Fibroblast of lung (primary cell): ENCODE data around the gene GRB10. TPM values are rescaled to one million over a fixed set of nuclear protein-coding genes. Genes with fewer than 3 reads are reported as not detected.

ENCODE experiments used
- DNase-seq, 2 donors: peaks; one replicate each; pipeline versions ENCODE4 v3.0.0 to v3.0.0-alpha.2; 2010; ENCODE audit warnings: low read depth in 2 of 2
- H2AFZ ChIP-seq: 2 replicates; pipeline ENCODE4 v1.5.1; 2012; ENCODE audit warnings: low read length, control low read depth, inconsistent platforms
- H3K27ac ChIP-seq: 2 replicates; pipeline ENCODE4 v1.5.1; 2011; ENCODE audit warnings: low read length, control low read depth; ENCODE audit not compliant: insufficient read depth
- H3K27me3 ChIP-seq: 2 replicates; pipeline ENCODE4 v1.5.1; 2011; ENCODE audit warnings: mild to moderate bottlenecking, low read length; ENCODE audit not compliant: control insufficient read depth, insufficient read depth
- H3K36me3 ChIP-seq: 2 replicates; pipeline ENCODE4 v1.5.1; 2011; ENCODE audit warnings: low read length; ENCODE audit not compliant: control insufficient read depth, insufficient read depth
- H3K4me1 ChIP-seq: 2 replicates; pipeline ENCODE4 v1.5.1; 2011; ENCODE audit warnings: low read length; ENCODE audit not compliant: control insufficient read depth, insufficient read depth; ENCODE audit errors: extremely low read depth
- H3K4me2 ChIP-seq: 2 replicates; pipeline ENCODE4 v1.5.1; 2011; ENCODE audit warnings: low read length, control low read depth; ENCODE audit not compliant: insufficient read depth; ENCODE audit errors: extremely low read depth
- H3K4me3 ChIP-seq, 4 experiments: fragments of 200-600 bp in 1 of 4; sonication (generic) in 1 of 4; replicated peaks in 1 of 4; 2 replicates each; pipeline ENCODE4 v1.5.1; 2011 to 2016; ENCODE audit warnings: low read length in 4 of 4, low read depth in 3 of 4, mild to moderate bottlenecking in 3 of 4, control low read depth in 2 of 4, inconsistent platforms in 1 of 4, mixed read lengths in 1 of 4; ENCODE audit not compliant: insufficient read depth in 1 of 4; ENCODE audit errors: control extremely low read depth in 1 of 4
- H3K79me2 ChIP-seq: 2 replicates; pipeline ENCODE4 v1.5.1; 2012; ENCODE audit warnings: mild to moderate bottlenecking, low read length, inconsistent platforms; ENCODE audit not compliant: control insufficient read depth, insufficient read depth
- H3K9ac ChIP-seq: 2 replicates; pipeline ENCODE4 v1.5.1; 2011; ENCODE audit warnings: mild to moderate bottlenecking, low read length, control low read depth; ENCODE audit not compliant: insufficient read depth
- H3K9me3 ChIP-seq: 2 replicates; pipeline ENCODE4 v1.5.1; 2012; ENCODE audit warnings: low read depth, low read length; ENCODE audit not compliant: control insufficient read depth, insufficient read depth
- H4K20me1 ChIP-seq: 2 replicates; pipeline ENCODE4 v1.5.1; 2011; ENCODE audit warnings: low read length; ENCODE audit not compliant: control insufficient read depth, insufficient read depth; ENCODE audit errors: extremely low read depth
- EZH2 ChIP-seq: IDR thresholded peaks from 2 replicates; pipeline ENCODE4 v1.5.1; 2012; ENCODE audit warnings: low read length, control low read depth, mild to moderate bottlenecking; ENCODE audit errors: missing control alignments
- polyA plus RNA-seq, 2 donors: library from polyadenylated mRNA; depleted of rRNA in 1 of 2; stranded (reverse) in 1 of 2; unstranded in 1 of 2; fragments of >200 nt; gene quantifications; 2 replicates each; pipeline ENCODE4 v1.2.1, GENCODE V29; 2011 to 2012; ENCODE audit warnings: missing spikeins in 1 of 2
- total RNA-seq: library from RNA; depleted of rRNA; stranded (reverse); fragments of >200 nt; gene quantifications from 2 replicates; pipeline ENCODE4 v1.2.1, GENCODE V29; 2014
- TF ChIP-seq, protein P1 (sequence below), 2 donors: IDR thresholded peaks in 1 of 2; conservative IDR thresholded peaks in 1 of 2; 1 replicate in 1 of 2; 2 replicates in 1 of 2; pipeline ENCODE4 v1.5.1; 2011 to 2012; ENCODE audit warnings: low read length in 2 of 2, control low read depth in 1 of 2, inconsistent platforms in 1 of 2, low read depth in 1 of 2, mild to moderate bottlenecking in 1 of 2

GRB10 gene
- total and polyA plus RNA-seq, 2 donors (not counting 1 experiment from before 2014, with no cell fraction given): 11.1 to 64.1 TPM

DNA sequence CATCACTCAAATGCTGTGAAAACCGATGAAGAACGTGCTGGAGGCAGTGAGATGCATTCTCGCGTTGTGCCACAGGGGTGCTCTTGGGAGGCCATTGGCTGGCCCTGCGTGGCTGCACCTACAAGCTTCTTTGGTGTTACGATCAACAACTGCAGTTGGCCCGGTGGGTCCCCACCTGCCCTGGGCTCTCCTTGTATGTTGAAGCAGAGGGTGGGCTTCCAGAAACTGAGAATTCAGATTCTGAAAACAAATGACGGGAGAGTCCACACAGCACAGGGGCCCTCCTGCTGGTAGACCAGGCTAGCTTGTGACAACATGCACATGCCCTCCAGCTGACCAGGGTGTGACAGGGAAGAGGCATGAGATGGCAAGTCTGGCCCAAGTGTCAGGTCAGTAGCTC is 193.8 kb downstream of the GRB10 start:
- TF ChIP-seq, protein P1, sequence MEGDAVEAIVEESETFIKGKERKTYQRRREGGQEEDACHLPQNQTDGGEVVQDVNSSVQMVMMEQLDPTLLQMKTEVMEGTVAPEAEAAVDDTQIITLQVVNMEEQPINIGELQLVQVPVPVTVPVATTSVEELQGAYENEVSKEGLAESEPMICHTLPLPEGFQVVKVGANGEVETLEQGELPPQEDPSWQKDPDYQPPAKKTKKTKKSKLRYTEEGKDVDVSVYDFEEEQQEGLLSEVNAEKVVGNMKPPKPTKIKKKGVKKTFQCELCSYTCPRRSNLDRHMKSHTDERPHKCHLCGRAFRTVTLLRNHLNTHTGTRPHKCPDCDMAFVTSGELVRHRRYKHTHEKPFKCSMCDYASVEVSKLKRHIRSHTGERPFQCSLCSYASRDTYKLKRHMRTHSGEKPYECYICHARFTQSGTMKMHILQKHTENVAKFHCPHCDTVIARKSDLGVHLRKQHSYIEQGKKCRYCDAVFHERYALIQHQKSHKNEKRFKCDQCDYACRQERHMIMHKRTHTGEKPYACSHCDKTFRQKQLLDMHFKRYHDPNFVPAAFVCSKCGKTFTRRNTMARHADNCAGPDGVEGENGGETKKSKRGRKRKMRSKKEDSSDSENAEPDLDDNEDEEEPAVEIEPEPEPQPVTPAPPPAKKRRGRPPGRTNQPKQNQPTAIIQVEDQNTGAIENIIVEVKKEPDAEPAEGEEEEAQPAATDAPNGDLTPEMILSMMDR (conservative IDR thresholded peaks at IDR 0.05 in 1 of 2, IDR thresholded peaks at IDR 0.05 in 1 of 2; ENCODE audit: low read depth in 1 of 2, low read length in 2 of 2): peak in 1 of 2 donors; percentile 15
- TF ChIP-seq EZH2: no peak
- H3K9me3 ChIP-seq: no peaks in the 10 kb centered on the region
- H3K27ac ChIP-seq: no peak overlapping the region
- no peak overlapping the region for H3K9ac ChIP-seq
- H3K27me3 ChIP-seq: no peaks in the 10 kb centered on the region
- no peaks in the 10 kb centered on the region for H3K79me2 ChIP-seq
- no peak overlapping the region for H2AFZ ChIP-seq
- no peak overlapping the region for H3K4me2 ChIP-seq
- H3K4me1 ChIP-seq: no peaks in the 10 kb centered on the region
- H3K36me3 ChIP-seq: peaks cover 1% of the 10 kb centered on the region
- H4K20me1 ChIP-seq: no peaks in the 10 kb centered on the region
- no peak overlapping the region for H3K4me3 ChIP-seq
- no peak for DNase-seq

- H3K27ac ChIP-seq: no peak overlapping the region
- H4K20me1 ChIP-seq: no peaks in the 10 kb centered on the region
- H3K4me1 ChIP-seq: no peaks in the 10 kb centered on the region
- DNase-seq: no peak
- H3K4me2 ChIP-seq: no peak overlapping the region
- TF ChIP-seq EZH2: no peak
- TF ChIP-seq, protein P1 (conservative IDR thresholded peaks at IDR 0.05 in 1 of 2, IDR thresholded peaks at IDR 0.05 in 1 of 2; ENCODE audit: low read depth in 1 of 2, low read length in 2 of 2): no peak
- H3K36me3 ChIP-seq: no peaks in the 10 kb centered on the region
- no peak overlapping the region for H3K4me3 ChIP-seq
- H3K27me3 ChIP-seq: no peaks in the 10 kb centered on the region
- H2AFZ ChIP-seq: no peak overlapping the region
- H3K9ac ChIP-seq: no peak overlapping the region
- no peaks in the 10 kb centered on the region for H3K9me3 ChIP-seq
- H3K79me2 ChIP-seq: no peaks in the 10 kb centered on the region
Measured at GRCh38 chr7:50587737-50588136, 195.0 kb downstream of the GRB10 start.

DNA sequence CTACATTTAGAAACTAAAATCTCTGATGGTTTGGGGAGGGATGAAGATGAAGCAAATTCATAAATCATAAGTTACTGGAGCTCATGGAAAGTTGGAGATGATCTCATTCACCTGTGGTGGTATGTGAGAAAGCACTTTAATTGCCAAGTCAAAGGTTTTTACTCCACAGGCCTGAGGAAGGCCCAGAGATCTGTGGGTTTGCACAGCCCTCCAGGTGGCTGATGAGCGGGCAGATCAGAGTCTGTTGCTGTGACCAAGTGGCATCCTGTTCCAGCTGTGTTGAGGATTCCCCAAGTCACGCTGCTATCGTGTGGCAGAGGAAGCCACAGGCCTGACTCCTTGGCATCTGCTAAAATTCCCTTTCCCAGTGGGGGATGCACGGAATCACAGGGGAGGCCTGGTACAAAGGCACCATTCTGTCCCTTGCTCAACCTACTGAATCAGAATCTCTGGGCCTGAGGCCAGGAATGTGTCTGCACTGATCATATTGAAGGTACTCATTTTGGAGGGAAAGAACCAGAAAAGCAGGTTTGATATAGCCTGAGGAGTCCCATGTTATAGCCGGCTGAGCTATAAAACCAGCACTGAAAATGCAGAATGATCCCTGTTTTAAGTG is 197.8 kb downstream of the GRB10 start:
- Histone ChIP-seq H3K9me3 (no peaks in the 10 kb centered on the region), H2AFZ (no peak overlapping the region), H3K4me3 (no peak overlapping the region), H3K27me3 (no peaks in the 10 kb centered on the region), H3K79me2 (no peaks in the 10 kb centered on the region), H3K27ac (no peak overlapping the region), H4K20me1 (no peaks in the 10 kb centered on the region), H3K4me2 (no peak overlapping the region), H3K9ac (no peak overlapping the region), H3K4me1 (no peaks in the 10 kb centered on the region), H3K36me3 (no peaks in the 10 kb centered on the region)
- TF ChIP-seq, protein P1 (conservative IDR thresholded peaks at IDR 0.05 in 1 of 2, IDR thresholded peaks at IDR 0.05 in 1 of 2; ENCODE audit: low read depth in 1 of 2, low read length in 2 of 2): no peak
- TF ChIP-seq EZH2: no peak
- DNase-seq: no peak
